NCI-H510A (cell line): Measurements from ENCODE around the gene KCNQ2.
"Not testable (repeated sequence)": the region's sequence is repeated elsewhere in the genome, so short reads cannot be mapped to it uniquely, and the experiment has no call there.

Source experiments
- DNase-seq: peaks from one replicate; lab custom pipeline; 2025; lab: John Stamatoyannopoulos, UW

The KCNQ2 gene

DNA sequence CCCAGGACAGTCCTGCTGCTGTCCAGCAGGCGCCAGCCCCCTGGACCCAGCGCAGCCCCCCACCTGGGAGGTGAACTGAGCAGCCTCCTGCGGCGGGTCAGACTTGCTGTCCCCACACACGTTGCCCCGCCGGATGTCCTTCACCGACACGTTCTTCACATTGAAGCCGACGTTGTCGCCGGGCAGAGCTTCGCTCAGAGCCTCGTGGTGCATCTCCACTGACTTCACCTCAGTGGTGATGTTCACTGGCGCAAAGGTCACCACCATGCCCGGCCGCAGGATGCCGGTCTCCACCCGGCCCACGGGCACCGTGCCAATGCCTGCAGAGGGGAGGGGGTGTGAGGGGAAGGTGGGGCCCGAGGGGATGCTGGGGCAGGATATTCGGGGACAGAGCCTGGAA is 18.0 kb upstream of the KCNQ2 start:
- no peak for DNase-seq

DNA sequence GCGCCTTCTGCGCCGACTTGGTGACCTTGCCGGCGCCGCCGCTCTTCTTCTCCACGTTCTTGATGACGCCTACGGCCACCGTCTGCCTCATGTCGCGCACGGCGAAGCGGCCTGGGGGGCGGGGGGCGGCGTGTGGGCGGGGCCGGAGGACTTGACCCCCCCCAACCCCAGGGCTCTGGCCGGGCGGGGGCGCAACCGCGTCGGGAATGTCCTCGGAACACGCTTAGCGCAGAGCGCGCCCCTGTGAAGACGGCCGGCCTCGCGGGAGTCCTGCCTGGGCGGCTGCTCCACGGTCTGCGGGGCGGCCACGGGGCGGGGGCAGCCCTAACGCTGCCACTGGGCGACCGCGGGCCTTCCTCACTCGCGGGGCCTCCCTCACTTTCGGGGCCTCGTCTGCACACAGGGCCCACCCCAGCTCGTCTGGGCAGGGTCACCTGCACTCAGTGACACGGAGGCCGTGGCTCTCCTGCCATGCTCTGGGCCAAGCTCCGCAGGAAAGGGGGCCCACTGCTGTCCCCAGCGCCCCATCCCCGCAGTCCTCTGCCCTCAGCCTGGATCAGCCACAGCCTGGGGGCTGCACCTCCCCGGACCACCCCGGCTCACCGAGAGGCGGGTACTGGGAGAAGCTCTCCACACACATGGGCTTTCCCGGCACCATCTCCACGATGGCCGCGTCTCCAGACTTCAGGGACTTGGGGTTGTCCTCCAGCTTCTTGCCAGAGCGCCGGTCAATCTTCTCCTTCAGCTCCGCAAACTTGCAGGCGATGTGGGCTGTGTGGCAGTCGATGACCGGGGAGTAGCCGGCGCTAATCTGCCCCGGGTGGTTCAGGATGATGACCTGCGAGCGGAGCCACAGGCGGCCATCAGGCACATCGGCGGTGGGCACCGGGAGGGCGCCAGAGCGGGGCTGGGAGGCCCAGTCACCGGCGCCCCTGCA is 16.1 kb upstream of the KCNQ2 start:
- DNase-seq = no peak

DNA sequence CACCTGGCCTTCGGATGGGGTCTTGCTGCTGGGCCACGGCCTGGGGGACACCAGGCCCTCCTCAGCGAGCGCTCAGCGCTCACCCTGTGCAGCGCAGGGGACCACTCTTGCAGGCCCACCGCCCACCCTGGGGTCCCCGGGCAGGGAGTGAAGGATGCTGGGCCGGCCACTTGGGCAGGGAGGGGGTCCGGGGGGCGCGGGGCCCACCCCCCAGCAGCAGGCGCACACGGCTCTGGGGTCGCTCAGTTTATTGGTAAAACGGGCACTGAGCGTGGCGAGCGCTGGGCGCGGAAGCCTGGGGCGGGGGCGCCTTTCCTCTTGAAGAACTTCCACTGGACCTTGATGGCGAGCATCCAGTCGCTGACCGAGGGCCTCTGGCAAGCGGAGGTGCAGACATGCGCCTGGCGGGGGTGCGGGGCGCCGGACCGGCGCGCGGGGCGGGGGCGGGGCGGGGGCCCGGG is 15.4 kb upstream of the KCNQ2 start:
- DNase-seq = no peak

DNA sequence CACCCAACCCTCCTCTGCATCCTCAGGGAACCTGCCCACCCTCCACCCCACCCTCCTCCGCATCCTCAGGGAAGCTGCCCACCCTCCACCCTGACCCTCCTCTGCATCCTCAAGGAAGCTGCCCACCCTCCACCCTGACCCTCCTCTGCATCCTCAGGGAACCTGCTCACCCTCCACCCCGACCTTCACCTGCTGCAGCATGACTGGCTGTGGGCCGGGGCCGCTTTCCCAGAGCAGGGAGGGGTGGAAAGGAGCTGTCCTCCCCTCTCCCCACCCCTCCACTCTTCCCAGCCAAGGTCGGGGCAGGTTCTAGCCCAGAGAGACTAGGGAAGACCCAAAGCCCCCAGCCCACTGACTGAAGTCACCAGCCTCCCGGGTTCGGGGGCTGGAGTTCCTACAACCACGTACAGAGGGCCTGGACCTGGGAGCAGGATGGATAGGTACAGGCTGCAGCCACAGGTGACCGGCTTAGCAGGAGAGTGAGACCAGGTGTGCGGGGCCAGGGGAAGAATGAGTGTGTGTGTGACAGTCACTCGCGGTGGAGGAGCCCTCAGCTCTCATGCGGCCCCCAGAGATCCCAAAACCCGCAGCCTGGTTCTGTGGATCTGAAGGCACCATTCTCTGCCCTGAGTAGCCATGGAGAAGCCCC is 14.8 kb upstream of the KCNQ2 start:
- no peak for DNase-seq

DNA sequence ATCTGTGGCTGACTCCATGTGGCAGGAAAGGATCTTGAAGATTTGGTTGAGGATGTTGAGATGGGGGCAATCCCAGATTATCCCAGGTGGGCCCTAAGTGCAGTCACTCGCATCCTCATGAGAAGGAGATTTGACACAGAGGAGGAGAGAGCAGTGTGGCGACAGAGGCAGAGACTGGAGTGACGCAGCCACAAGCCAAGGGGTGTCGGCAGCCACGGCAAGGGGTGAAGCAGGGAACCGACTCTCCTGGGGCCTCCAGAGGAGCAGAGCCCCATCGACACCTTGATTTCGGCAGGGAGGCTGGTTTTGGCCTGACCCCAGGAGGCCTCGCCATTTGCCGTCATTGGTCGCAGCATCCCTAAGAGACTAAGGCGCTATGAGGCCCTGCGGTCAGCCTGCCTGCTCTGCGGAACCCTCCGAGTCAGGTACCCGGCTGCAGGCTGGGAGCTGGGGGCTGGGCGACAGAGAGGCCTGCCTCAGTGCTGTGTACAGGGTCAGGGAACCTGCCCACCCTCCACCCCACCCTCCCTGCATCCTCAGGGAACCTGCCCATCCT is 13.9 kb upstream of the KCNQ2 start:
- DNase-seq = no peak

DNA sequence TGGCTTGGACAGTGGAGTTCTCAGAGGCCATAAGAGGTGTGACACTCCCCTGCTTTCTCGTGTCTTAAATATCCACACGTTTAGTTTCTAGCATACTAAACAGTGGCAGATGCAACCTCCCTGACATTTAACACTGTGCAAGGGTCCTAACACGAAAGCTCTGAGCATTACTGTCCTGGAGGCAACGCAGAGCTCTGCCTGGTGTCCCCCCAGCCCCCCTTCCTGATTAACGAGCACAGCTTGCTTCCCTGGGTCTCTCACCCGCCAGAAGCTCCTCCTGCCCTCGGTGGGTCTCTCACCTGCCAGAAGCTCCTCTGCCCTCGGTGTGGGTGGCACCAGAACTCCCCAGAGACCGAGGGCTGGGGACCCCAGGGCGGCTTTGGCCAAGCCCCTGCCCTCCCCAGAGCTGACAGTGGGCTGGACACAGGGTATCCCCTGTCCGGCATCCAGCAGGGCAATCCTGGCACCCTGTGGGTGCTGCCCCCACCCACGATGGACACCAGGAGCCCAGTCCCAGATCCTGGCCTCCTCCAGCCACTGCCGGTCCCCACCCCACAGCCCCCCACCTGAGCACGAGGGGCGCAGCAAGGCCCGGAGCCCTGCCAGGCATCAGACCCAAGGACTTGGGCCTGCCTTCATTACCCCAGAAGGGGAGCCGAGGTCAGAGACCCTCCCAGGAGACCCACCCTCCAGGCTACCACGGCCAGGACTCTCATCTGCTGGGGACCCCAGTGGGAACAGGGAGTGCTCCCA is 12.4 kb upstream of the KCNQ2 start:
- DNase-seq = no peak

DNA sequence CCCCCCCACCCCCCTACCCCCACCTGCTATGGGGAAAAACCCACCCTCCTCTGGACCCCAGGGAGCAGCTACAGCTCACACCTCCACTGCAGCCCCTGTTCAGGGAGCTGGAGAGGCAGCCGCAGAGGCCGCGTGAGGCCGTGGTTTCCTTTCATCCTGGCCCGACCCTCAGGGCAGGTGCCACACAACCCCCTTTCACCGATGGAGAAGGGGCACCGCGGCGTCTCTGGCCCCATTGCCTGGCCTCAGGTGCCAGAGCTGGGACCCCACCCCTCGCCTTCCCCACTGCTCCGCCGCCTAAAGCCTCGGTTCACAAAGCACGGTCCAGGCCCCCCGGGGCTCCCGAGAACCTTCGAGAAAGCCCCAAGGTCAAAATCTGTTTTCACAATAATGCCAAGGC is 11.8 kb upstream of the KCNQ2 start:
- no peak for DNase-seq

DNA sequence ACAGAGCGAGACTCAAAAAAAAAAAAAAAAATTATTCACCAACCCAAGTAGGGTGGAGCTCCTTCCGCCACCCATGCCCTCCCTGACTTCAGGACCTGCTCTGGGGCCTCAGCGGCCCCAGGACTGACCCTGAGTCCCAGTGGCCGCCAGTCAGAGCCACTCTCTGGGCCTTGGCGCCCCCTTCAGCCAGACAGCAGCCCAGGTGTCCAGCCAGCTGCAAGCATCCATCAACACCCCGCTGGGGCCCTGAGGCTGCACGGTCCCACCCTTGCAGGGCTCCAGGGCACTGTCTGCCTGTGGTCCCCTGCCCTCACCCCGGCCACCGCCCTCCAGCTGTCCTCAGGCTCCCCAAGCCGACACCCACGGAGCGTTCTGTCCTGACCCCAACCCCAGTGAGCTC is 11.4 kb upstream of the KCNQ2 start:
- no peak for DNase-seq

DNA sequence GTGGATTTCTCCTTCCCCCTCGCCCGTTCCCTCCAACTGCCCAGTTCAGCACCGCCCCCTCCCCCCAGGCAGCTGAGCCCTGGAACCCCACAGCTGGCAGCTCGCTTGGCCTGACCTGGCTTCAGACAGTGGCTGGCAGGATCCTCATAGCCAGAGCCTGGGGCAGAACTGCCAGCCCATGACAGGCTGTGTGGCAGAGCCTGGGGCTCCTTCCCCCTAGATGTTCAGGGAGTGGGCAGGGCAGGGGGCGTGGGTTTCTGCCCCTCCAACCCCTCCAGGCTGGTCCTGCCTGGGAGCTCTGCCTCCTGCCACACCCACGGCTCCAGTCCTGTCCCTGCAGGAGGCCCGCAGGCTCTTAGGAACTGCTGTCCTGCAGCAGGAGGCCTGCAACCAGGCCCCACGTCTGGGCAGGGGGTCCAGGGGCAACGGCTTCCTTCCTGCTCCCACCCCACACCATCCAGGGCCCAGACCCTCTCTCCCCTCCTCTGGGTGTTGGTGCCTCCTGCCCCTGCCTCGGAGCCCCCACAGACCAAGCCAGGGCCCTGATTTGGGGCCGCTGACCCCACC is 9.6 kb upstream of the KCNQ2 start:
- DNase-seq = no peak

DNA sequence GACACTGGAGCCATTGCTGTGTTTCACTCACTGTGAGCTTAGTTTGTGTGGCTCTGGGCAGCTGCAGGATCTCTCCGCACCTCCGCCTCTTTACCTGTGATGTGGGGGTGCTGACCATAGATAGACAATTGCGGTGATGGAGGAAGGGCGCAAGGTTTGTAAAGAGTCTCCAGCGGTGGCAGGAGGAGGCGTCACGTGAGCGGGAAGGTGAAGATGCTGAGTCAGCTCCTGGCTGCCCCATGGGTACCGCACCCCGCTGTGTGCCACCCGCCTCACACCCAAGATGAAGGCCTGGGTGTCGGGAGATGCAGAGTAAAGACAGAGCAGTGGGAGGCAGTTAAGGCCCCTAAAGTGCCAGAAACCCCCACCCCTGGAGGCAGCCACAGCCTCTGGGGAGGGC is 9.0 kb upstream of the KCNQ2 start:
- no peak for DNase-seq

DNA sequence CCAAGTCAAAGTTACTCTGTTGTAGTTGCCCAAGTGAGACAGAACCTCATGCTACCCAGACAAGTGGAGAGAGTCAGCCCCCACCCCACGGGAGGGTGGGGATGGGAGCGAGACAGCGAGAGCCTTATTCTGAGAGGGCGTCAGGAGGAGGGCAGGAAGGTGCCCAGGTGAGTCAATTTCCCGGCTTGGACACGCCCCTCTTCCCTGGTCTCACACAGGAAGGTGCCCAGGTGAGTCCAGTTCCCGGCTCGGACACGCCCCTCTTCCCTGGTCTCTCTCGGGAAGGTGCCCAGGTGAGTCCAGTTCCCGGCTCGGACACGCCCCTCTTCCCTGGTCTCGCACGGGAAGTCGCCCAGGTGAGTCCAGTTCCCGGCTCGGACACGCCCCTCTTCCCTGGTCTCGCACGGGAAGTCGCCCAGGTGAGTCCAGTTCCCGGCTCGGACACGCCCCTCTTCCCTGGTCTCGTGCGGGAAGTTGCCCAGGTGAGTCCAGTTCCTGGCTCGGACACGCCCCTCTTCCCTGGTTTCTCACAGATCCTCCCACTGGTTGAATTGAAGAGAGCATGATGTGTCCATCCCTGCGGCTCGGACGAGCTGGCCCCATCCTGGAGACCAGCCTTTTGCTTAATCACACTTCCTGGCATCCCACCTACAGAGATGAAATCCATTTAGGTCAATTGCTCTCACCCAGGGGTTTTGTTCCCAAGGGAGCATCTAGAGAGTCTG is 7.4 kb upstream of the KCNQ2 start:
- not testable (repeated sequence) for DNase-seq

DNA sequence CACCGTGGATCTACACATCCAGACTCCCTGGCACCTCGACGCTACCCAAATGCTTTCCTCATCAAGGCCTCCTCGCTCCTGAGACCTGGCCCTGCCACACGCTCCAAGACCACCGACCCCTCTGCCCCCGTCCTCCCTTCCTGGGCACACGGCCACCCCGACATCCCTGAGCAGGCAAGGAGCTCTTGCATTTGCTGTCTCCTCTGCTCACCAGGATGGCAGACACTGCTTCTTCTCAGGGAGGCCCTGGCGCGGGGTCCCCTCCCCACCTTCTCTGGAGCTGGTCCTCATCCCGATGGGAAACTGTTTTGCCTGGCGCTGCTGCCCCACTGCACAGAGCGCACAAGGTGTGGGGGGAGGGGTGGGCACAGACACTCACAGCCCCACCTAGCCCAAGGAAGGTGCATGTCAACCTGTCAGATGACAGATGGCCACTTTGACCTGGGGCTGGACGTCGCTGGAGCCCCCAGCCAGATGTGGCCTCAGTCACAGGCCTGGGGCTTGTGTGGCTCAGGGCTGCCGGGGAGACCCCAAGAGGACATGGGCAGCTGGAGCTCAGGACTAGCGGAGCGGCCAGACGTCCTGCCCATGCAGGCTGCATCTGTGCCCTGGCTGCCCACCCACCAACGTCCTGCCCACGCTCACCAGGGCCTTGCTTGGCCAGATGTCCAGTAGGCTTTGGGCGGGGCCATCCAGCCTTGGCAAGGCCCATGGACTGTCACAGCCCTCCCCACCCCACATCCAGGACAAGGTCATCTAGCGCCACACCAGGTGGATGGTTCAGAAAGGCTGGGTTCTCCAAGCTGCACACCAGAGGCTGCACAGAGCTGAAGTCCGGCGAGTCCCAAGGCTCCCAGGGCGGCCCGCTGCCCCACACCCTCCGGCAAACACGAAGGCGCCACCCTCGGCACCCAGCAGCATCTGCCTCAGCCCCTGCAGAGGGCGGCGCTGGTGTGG is 6.2 kb upstream of the KCNQ2 start:
- DNase-seq = no peak

DNA sequence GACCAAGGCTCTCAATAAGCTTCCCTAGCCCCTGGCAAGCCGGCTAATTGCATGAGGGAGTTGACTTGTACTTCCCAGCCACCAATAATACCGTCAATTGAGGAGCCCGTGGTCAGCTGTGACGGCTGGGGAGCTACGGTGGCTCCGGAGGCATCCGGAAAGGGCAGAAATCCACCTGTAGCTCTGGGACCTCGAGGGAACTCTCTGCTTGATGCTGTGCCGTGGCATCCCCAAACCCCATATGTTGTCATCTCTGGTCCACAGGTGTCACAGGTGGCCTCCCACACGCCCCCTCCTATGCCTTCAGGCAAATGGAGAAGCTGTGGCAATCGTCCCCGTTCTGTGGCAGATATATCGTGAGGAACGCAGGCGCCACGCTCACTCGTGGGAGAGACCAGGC is 5.5 kb upstream of the KCNQ2 start:
- no peak for DNase-seq

DNA sequence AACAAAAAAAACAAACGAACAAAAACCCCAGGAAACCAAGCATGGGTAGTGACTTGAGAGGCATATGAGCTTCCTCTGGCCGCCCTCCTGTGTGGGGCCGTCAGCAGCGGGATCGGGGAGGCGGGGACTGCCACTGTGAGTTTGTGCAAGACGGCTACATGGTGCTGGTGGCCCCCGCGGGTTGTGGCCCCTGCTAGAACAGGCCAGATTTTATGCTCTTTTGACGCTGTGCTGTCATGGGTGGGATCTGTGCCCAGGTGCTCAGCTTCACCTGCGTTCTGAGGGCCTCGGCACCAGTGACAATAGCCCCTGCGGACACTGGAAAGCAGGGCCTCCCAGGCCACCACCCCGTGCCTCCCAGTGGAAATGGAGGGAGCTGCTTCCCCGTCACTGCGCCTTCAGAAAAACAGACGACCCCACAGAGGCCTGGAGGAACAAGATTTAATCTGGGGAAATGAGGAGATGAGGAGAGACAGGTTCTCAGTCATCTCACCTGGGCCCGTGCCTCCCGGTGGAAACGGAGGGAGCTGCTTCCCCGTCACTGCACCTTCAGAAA is 4.7 kb upstream of the KCNQ2 start:
- no peak for DNase-seq

DNA sequence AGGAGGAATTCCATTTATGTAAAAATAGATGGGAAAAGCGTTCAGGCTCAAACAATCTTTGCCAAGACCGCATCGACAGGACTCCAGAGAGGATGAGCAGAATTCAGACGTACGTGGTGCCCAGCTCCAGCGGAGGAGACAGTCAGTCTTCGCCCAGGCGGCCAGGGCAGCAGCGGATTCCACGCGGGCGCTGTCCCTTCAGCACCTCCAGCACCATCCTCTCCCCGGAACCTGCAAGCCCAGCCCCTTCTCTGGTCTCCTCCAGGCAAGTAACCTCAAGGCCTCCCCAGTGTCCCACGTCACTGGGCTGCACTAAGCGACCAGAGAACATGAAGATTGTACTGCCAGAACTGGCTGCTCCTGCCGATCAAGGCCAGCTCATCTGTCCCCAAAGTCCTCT is 2.8 kb upstream of the KCNQ2 start:
- DNase-seq = no peak

DNA sequence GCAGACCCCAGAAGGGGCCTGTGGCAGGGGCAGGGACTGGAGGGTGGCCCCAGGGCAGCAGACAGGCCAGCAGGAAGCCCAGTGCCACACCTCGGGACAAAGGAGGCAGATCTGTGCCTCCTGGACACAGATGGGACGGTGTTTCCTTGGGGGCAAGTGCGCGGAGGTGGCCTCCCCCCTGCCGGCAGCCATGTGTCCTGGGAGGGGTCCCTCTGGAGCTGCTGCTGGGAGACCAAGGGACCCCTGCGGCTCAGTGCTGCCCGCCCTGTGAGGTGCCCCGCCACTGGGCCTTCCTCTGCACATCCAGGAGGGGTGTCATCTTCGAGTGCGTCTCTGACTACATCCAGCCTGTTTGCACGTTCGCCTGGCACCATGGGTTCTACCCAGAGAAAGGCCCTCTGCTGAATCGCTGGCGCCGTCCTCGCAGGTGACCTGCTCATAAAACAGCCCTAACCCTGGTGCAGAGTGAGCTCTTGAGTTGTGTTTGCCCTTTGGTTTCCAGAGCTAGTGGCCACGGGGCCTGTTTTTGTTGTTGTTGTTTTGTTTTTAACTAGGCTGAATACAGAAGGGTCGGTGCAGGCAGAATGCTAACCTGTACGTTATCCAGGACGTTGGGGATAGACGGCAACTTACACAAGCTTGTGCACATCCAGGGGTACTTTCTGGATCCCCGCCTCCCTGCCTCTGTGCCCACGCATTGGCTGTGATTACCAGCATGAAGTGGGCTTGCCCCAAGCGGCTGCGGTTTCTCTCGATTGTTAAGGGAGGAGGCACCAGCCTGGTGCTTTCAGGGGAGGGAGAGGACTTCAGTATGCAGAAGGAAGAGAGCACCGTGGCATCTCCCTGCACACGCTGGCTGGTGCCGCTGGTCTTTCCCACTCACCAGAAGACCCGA is 1.3 kb upstream of the KCNQ2 start:
- DNase-seq = no peak

DNA sequence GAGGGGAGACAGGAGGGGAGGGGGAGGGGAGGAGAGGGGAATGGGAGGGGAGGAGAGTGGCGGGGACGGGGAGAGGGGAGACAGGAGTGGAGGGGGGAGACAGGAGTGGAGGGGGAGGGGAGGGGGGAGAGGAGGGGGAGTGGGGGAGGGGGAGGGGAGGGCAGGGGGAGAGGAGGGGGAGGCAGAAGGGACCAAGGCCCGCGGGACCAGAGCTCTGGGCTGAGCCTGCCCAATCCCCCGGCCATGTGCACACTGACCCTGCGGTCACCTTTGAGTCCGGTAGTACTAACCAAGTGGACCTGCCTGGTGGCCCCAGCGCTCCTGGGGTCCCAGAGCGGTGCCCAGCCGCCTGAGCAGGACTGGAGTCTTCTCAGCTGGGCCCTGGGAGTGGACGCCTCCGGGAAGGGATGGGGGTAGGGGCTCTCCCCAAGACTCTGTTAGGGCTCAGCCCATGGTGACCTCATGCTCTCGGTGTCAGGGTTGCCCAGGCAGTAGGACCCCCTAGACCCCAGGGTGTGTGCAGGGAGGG is 471 bp upstream of the KCNQ2 start:
- no peak for DNase-seq

DNA sequence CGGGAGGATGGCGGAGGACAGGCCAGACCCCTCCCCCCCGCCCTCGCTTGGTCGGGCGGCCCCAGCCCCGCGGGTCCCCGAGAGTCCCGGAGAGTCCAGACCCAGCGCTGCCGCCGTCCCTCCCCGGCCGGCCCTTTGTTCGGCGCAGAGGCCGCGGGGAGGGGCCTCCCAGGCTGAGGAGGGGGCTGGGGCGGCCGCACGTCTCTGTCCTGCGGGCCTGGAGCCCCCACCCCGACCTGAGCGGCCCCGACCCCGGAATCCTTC is 806 bp downstream of the KCNQ2 start:
- no peak for DNase-seq
